ENCODE data around the gene RPP14. TPM values are rescaled to one million over a fixed set of nuclear protein-coding genes. Genes with fewer than 3 reads are reported as not detected.

RPP14 gene
- total RNA-seq, 2 experiments from 2014 or later = 12.1 to 14.4 TPM

DNA sequence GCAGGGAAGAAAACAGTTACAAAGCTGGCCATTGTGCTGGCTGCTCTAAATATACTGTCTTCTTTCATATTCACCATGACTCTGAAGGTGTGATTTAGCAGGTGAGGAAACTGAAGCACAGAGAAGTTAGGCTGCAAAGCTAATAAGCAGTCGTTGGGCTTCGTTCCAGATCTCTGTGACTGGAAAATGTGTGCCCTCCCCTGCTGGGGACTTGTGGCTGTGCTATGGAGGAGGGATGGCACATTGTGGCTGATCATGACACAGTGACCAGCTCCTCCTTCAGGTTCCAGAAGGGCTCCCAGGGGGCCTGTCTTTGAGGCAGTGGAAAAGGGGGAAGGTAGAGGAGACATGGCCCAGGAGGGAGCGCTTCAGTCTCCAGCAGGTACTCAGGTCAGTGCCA lies 45.9 kb downstream of the RPP14 start:
- Mint-ChIP-seq H3K36me3 (ENCODE audit: low read depth) (peaks cover 10% of the 10 kb centered on the region), H3K4me3 (no peak overlapping the region), H3K27ac (no peak overlapping the region), H3K9me3 (no peaks in the 10 kb centered on the region), H3K4me1 (ENCODE audit: low read depth) (peaks cover 38% of the 10 kb centered on the region), H3K27me3 (ENCODE audit: low read depth) (no peaks in the 10 kb centered on the region)
- intact Hi-C loops (cut with micrococcal nuclease) = no loop called here
- CTCF ChIA-PET = no interaction called here
- no peak for DNase-seq

DNA sequence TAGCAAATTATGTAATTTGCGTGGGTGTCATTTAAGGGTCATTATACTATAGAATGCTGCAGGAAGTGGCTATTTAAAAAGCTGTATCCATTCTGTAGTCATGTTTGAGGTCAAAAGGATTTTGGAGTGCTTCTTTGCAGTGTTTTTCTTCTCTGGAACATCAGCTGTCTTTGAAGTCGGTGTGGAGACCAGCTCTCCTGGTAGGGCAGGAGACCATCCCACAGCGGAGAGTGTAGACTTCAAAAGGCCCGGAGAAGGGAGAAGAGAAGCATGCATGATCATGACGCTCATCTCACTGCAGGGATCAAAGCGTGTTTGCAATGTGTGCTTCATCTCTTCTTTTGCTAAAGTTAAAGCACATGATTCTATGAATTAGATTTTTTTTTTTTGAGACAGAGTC lies 46.6 kb downstream of the RPP14 start:
- Mint-ChIP-seq H3K4me1 (ENCODE audit: low read depth) (peaks cover 41% of the 10 kb centered on the region), H3K27ac (no peak overlapping the region), H3K9me3 (no peaks in the 10 kb centered on the region), H3K36me3 (ENCODE audit: low read depth) (peaks cover 8% of the 10 kb centered on the region), H3K27me3 (ENCODE audit: low read depth) (no peaks in the 10 kb centered on the region), H3K4me3 (no peak overlapping the region)
- intact Hi-C loops (cut with micrococcal nuclease) = no loop called here
- CTCF ChIA-PET = no interaction called here
- DNase-seq = no peak

GRCh38 chr3:58353722-58354553 lies 47.9 kb downstream of the RPP14 start:
- intact Hi-C loops (cut with micrococcal nuclease) = loop anchor here (1.0 to 2.0 kb wide), 3 partner anchors 8 to 29 kb away; no protein-coding TSS in a partner anchor
- H3K27me3 Mint-ChIP-seq (ENCODE audit: low read depth) = no peaks in the 10 kb centered on the region
- CTCF ChIA-PET = interaction anchor here (0.6 to 2.1 kb wide), 5 partner anchors 10 to 60 kb away, joined by 3 to 5 read pairs (median 3); partner anchors contain the start of genes HTD2 and RPP14
- DNase-seq = peak; percentile 53
- H3K9me3 Mint-ChIP-seq = no peaks in the 10 kb centered on the region
- H3K27ac Mint-ChIP-seq = peak overlapping the region; percentile 87
- peaks cover 41% of the 10 kb centered on the region for H3K4me1 Mint-ChIP-seq (ENCODE audit: low read depth)
- peak overlapping the region; percentile 60 for H3K4me3 Mint-ChIP-seq
- peaks cover 6% of the 10 kb centered on the region for H3K36me3 Mint-ChIP-seq (ENCODE audit: low read depth)

- CTCF ChIA-PET = interaction anchor here (1.1 to 2.1 kb wide), 2 partner anchors 49 to 61 kb away, joined by 5 to 6 read pairs; partner anchors contain the start of genes HTD2 and RPP14
- Mint-ChIP-seq H3K27me3 (ENCODE audit: low read depth) (no peaks in the 10 kb centered on the region), H3K4me3 (no peak overlapping the region), H3K27ac (no peak overlapping the region), H3K4me1 (ENCODE audit: low read depth) (peaks cover 32% of the 10 kb centered on the region), H3K9me3 (no peaks in the 10 kb centered on the region), H3K36me3 (ENCODE audit: low read depth) (peaks cover 5% of the 10 kb centered on the region)
- DNase-seq = no peak
- intact Hi-C loops (cut with micrococcal nuclease) = loop anchor here (2.0 kb wide), 1 partner anchor 30 kb away; no protein-coding TSS in a partner anchor
Observed at GRCh38 chr3:58355179-58355578, 49.1 kb downstream of the RPP14 start.

- H3K4me1 Mint-ChIP-seq (ENCODE audit: low read depth) = peaks cover 25% of the 10 kb centered on the region
Observed at GRCh38 chr3:58356054-58356453, 50.0 kb downstream of the RPP14 start.

GRCh38 chr3:58357402-58357801 lies 51.4 kb downstream of the RPP14 start:
- intact Hi-C loops (cut with micrococcal nuclease) = no loop called here
- Mint-ChIP-seq H3K9me3 (no peaks in the 10 kb centered on the region), H3K4me1 (ENCODE audit: low read depth) (peaks cover 22% of the 10 kb centered on the region), H3K27me3 (ENCODE audit: low read depth) (no peaks in the 10 kb centered on the region), H3K36me3 (ENCODE audit: low read depth) (peaks cover 3% of the 10 kb centered on the region), H3K27ac (no peak overlapping the region), H3K4me3 (no peak overlapping the region)
- CTCF ChIA-PET = interaction anchor here (0.6 kb wide), 1 partner anchor 32 kb away, joined by 7 read pairs; no protein-coding TSS in a partner anchor
- no peak for DNase-seq

More at GRCh38 chr3:58356054-58356453, 50.0 kb downstream of the RPP14 start:
- H3K27me3 Mint-ChIP-seq (ENCODE audit: low read depth) = no peaks in the 10 kb centered on the region
- CTCF ChIA-PET = interaction anchor here (0.6 to 1.1 kb wide), 5 partner anchors 34 to 421 kb away, joined by 3 to 6 read pairs (median 3); no protein-coding TSS in a partner anchor
- no peaks in the 10 kb centered on the region for H3K9me3 Mint-ChIP-seq
- no peak overlapping the region for H3K4me3 Mint-ChIP-seq
- peak overlapping the region; percentile 59 for H3K27ac Mint-ChIP-seq
- intact Hi-C loops (cut with micrococcal nuclease) = no loop called here
- no peak for DNase-seq
- H3K36me3 Mint-ChIP-seq (ENCODE audit: low read depth) = peaks cover 1% of the 10 kb centered on the region

DNA sequence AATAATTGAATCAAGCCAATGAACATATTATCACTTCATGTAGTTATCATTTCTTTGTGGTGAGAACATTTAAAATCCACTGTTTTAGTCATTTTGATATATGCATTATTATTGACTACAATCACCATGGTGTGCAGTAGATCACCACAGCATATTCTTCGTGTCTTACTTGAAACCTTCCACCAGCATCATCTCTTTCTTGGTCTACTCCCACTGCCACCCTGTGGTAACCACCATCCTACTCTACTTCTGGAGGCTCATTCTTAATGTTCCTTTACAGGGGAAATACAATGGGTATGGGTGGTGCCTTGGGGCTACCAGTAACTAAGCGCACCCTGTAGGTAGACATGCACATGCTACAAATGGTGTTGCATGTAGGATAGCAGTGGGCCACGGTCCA lies 52.0 kb downstream of the RPP14 start:
- Mint-ChIP-seq H3K9me3 (no peaks in the 10 kb centered on the region), H3K27ac (no peak overlapping the region), H3K4me1 (ENCODE audit: low read depth) (peaks cover 19% of the 10 kb centered on the region), H3K4me3 (no peak overlapping the region), H3K36me3 (ENCODE audit: low read depth) (peaks cover 3% of the 10 kb centered on the region), H3K27me3 (ENCODE audit: low read depth) (no peaks in the 10 kb centered on the region)
- no peak for DNase-seq
- CTCF ChIA-PET = no interaction called here
- intact Hi-C loops (cut with micrococcal nuclease) = no loop called here

- H3K27me3 Mint-ChIP-seq (ENCODE audit: low read depth) = no peaks in the 10 kb centered on the region
- H3K27ac Mint-ChIP-seq = no peak overlapping the region
- no peak overlapping the region for H3K4me3 Mint-ChIP-seq
- peaks cover 17% of the 10 kb centered on the region for H3K4me1 Mint-ChIP-seq (ENCODE audit: low read depth)
- CTCF ChIA-PET = no interaction called here
- H3K36me3 Mint-ChIP-seq (ENCODE audit: low read depth) = peaks cover 4% of the 10 kb centered on the region
- DNase-seq = no peak
- intact Hi-C loops (cut with micrococcal nuclease) = no loop called here
- no peaks in the 10 kb centered on the region for H3K9me3 Mint-ChIP-seq
Observed at GRCh38 chr3:58358808-58359207, 52.8 kb downstream of the RPP14 start.

DNA sequence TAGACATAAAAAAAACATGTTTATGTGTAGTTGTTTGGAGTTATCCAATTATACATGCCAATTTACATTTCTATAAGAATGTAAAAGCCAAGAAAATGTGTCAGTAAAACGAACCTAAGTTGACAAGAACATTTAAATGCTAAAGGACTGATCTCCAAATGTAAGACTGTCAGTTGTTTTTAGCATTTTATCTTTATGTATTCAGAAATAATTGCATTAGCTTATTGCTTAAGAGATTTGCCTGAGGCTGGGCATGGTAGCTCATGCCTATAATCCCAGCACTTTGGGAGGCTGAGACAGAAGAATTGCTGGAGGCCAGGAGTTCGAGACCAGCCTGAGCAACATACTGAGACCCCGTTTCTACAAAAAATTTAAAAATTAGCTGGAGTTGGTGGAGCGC lies 53.6 kb downstream of the RPP14 start:
- H3K9me3 Mint-ChIP-seq = no peaks in the 10 kb centered on the region
- intact Hi-C loops (cut with micrococcal nuclease) = no loop called here
- H3K4me3 Mint-ChIP-seq = no peak overlapping the region
- H3K27ac Mint-ChIP-seq = no peak overlapping the region
- H3K4me1 Mint-ChIP-seq (ENCODE audit: low read depth) = peaks cover 16% of the 10 kb centered on the region
- CTCF ChIA-PET = no interaction called here
- peaks cover 4% of the 10 kb centered on the region for H3K36me3 Mint-ChIP-seq (ENCODE audit: low read depth)
- H3K27me3 Mint-ChIP-seq (ENCODE audit: low read depth) = no peaks in the 10 kb centered on the region
- no peak for DNase-seq

GRCh38 chr3:58361866-58362265 lies 55.8 kb downstream of the RPP14 start:
- Mint-ChIP-seq H3K27me3 (ENCODE audit: low read depth) (no peaks in the 10 kb centered on the region), H3K4me1 (ENCODE audit: low read depth) (peaks cover 23% of the 10 kb centered on the region), H3K36me3 (ENCODE audit: low read depth) (peaks cover 6% of the 10 kb centered on the region), H3K27ac (no peak overlapping the region), H3K9me3 (no peaks in the 10 kb centered on the region), H3K4me3 (no peak overlapping the region)
- CTCF ChIA-PET = no interaction called here
- intact Hi-C loops (cut with micrococcal nuclease) = no loop called here
- no peak for DNase-seq

- CTCF ChIA-PET = interaction anchor here (0.7 kb wide), 1 partner anchor 61 kb away, joined by 3 read pairs; the partner anchor contains the start of genes HTD2 and RPP14
- Mint-ChIP-seq H3K4me3 (no peak overlapping the region), H3K4me1 (ENCODE audit: low read depth) (peaks cover 17% of the 10 kb centered on the region), H3K27me3 (ENCODE audit: low read depth) (no peaks in the 10 kb centered on the region), H3K27ac (no peak overlapping the region), H3K9me3 (no peaks in the 10 kb centered on the region), H3K36me3 (ENCODE audit: low read depth) (peaks cover 21% of the 10 kb centered on the region)
- DNase-seq = no peak
- intact Hi-C loops (cut with micrococcal nuclease) = no loop called here
Observed at GRCh38 chr3:58366699-58367098, 60.7 kb downstream of the RPP14 start.

DNA sequence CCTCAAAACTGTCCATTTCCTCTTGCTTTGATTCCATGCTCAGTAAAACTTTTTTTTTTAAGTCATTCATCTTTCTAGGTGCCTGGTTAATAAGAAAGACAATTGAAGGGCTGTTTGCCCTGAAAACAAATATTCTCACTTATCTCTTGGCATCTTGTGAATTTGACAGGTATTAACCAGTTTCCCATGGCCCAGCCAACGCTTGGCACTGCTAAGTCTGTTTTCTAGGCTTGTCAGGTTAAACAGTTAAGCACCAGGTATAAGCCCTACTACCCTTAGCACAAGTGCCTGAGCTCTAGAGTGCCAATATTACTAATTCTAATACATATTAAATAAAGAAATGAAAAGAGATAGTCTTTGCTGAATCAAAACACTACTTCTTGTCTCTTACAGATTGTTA lies 63.0 kb downstream of the RPP14 start:
- H3K9me3 Mint-ChIP-seq = no peaks in the 10 kb centered on the region
- no peaks in the 10 kb centered on the region for H3K27me3 Mint-ChIP-seq (ENCODE audit: low read depth)
- H3K36me3 Mint-ChIP-seq (ENCODE audit: low read depth) = peaks cover 19% of the 10 kb centered on the region
- H3K4me1 Mint-ChIP-seq (ENCODE audit: low read depth) = peaks cover 15% of the 10 kb centered on the region
- intact Hi-C loops (cut with micrococcal nuclease) = no loop called here
- CTCF ChIA-PET = no interaction called here
- no peak for DNase-seq
- no peak overlapping the region for H3K4me3 Mint-ChIP-seq
- no peak overlapping the region for H3K27ac Mint-ChIP-seq
